Activated CD8-positive, alpha-beta memory T cell treated with anti-CD3 and anti-CD28 coated beads for 36 hours (primary cell): ENCODE data around the gene LHX2. TPM values are rescaled to one million over a fixed set of nuclear protein-coding genes. Genes with fewer than 3 reads are reported as not detected.

ENCODE experiments used
- CTCF ChIA-PET: fragments of 350-600 bp; sonication (Branson Sonifier 250); formaldehyde crosslinking; loops from one replicate; lab custom pipeline; 2021; ENCODE audit warnings: antibody characterized with exemption; lab: Charles Lee
- POLR2A ChIA-PET: fragments of 350-600 bp; sonication (Branson Sonifier 250); formaldehyde crosslinking; loops from one replicate; lab custom pipeline; 2021; ENCODE audit warnings: antibody characterized with exemption; lab: Charles Lee
- total RNA-seq, 2 experiments: library from RNA; stranded (reverse); gene quantifications; one replicate each; pipeline ENCODE4 v1.2.3, GENCODE V29; 2021

LHX2 gene
- total RNA-seq, 2 experiments from 2014 or later, result not detected

DNA sequence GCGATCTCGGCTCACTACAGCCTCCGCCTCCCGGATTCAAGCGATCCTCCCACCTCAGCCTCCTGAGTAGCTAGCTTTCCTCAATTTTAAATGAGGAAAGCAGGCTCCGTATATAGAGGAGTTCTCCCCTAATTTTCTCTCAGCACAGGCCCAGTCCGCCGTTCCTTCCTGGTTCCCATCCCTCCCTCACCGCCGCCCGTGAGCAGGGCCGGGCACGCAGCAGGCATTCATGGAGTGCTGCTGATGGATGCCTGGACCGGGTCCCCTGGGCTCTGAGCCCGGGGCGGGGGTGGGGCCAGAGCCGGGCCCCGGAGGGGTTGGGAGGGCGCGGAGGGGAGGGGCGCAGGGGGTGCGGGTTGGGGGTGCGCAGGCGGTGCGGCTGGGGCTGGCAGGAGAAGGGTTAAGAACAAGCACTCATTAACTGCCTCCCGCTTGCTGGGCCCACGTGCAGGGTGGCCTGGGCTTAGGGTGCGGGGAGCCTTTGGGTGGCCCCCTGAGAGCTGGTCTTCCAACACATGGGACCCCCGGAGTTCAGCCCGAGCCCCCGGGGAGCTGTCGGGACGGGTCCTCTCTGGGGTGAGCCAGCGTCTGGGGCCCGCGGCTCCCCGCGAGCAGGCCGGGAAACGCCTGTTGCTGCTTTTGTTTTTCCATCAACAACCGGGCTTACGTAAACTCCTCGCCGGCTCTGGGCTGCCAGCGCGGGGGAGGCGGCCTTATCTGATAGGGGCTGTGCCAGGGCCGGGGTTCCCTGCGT lies 33.7 kb downstream of the LHX2 start:
- POLR2A ChIA-PET, result no interaction called here
- CTCF ChIA-PET, result no interaction called here

DNA sequence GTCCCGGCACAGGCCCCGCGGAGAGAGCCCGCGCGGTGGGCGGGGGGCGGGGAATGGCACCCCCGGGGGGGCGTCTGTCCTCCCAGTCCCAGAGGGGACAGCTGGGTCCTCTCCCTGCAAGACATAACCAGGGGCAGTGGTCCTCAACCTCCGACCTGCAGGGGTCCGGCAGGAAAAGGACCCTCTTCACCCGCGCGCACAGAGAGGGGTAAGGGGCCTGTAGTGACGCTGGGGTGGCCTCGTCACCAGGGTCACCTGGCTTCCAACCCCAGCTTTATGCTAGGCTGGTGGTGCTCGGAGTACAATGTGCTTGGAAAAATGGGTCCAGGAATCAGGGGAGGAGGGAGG lies 34.2 kb downstream of the LHX2 start:
- CTCF ChIA-PET, result interaction anchor here (0.5 kb wide), 1 partner anchor 220 kb away, joined by 3 read pairs; no protein-coding TSS in a partner anchor
- POLR2A ChIA-PET, result no interaction called here

DNA sequence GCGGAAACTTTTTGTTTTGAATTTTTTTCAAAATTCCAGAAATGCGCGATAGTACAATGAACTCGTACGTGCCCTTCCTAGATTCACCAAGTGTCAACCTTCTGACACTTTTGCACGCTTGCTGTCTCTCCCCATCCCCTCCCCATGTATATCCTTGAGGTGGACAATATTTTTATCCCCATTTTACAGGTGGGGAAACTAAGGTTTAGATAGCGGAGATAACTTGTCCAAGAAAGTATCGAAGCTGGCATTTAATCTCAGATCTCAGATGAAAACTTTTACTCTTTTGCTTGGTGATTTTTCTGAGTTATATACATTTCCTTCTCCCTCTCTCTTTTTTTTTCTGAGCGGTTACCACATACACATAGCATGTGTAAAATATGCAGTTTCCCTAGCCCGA lies 34.6 kb downstream of the LHX2 start:
- ChIA-PET POLR2A (interaction anchor here (0.6 kb wide), 1 partner anchor 340 kb away, joined by 3 read pairs; no protein-coding TSS in a partner anchor), CTCF (interaction anchor here (0.5 kb wide), 1 partner anchor 221 kb away, joined by 3 read pairs; no protein-coding TSS in a partner anchor)

DNA sequence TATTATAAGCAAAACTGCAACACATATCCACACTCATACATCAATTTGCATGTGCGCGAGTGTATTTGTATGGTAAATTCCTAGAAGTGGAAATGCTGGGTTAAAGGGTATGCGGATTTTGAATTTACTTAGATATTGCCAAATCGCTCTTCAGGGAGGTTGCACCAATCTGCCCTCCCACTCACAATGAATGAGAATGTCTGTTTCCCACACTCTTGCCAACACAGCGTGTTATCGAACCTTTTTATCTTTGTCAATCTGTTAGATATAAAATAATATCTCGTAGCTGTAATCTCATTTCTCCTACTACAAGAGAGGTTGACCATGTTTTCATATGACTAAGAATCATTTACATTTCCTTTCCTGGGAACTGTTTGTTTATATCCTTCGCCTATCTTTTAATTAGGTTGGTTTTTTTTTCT lies 35.7 kb downstream of the LHX2 start:
- CTCF ChIA-PET, result no interaction called here
- POLR2A ChIA-PET, result no interaction called here

DNA sequence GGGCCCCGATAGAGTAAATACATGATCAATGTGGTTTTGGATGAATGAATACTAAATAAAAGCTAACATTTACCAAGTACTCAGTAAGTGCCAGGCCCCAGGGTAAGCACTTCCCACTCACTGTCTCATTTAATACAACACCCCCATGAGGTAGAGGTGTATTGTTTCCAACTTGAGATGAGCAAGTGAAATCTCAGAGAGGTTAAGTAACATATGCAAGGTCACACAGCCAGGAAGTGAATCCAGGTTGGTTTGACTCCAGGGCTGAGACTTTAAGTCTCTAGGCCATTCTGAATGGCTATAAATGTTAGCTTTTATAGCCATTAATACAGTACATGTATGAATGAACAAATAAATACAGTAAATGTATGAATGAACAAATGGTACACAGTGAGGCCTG lies 39.4 kb downstream of the LHX2 start:
- POLR2A ChIA-PET, result no interaction called here
- CTCF ChIA-PET, result no interaction called here

DNA sequence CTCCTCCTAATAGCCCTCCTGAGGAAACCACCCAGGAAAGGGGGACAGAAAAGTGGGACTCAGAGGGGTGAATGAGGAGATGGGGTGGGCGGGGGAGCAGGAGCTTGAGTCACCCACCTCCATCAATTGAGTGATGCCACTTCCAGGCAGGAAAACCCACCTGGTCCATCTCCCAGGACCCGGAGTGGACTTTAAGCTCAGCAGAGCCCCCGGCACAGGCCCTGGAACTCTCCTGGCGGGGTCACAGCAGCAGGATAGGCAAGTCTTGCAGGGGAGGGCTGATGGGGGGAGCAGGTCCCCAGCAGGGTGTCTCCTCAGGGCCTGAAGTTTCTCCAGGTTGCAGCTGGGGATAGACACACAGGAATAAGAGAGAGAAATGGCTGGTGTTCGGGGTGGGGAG lies 40.8 kb downstream of the LHX2 start:
- ChIA-PET POLR2A (no interaction called here), CTCF (interaction anchor here (1.4 kb wide), 1 partner anchor 11 kb away, joined by 7 read pairs; no protein-coding TSS in a partner anchor)

DNA sequence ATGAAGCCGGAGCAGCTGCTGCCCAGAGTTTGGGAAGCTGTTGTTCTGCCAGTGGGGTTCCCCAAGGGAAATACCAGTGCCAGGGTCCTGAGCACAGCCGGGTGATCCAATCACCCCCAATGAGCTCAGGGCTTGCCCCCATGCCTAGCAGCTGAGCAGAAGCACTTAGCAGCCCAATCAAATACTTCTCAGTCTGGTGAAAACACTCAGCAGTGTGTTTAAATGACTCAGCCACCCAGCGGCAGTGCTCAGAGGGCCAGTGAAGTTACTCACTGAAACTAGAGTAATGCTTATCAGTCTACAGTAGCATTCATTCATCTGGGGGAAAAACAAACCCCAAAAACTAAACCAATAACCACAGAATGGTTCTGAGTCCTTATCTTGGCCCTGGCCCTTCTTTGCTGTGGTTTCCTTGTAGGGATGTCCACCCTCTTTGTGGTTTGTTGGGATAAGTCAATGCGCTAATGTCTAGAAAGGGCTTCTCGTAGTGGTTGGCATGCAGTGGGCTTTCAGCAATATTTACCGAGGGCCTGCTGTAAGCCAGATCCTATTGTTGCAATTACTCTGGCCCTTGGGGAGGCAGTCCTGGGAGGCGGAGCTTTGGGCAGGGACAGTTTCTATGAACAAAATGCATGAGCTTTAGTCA lies 43.1 kb downstream of the LHX2 start:
- ChIA-PET POLR2A (no interaction called here), CTCF (interaction anchor here (0.6 to 1.7 kb wide), 2 partner anchors 14 to 80 kb away, joined by 3 to 6 read pairs; no protein-coding TSS in a partner anchor)

DNA sequence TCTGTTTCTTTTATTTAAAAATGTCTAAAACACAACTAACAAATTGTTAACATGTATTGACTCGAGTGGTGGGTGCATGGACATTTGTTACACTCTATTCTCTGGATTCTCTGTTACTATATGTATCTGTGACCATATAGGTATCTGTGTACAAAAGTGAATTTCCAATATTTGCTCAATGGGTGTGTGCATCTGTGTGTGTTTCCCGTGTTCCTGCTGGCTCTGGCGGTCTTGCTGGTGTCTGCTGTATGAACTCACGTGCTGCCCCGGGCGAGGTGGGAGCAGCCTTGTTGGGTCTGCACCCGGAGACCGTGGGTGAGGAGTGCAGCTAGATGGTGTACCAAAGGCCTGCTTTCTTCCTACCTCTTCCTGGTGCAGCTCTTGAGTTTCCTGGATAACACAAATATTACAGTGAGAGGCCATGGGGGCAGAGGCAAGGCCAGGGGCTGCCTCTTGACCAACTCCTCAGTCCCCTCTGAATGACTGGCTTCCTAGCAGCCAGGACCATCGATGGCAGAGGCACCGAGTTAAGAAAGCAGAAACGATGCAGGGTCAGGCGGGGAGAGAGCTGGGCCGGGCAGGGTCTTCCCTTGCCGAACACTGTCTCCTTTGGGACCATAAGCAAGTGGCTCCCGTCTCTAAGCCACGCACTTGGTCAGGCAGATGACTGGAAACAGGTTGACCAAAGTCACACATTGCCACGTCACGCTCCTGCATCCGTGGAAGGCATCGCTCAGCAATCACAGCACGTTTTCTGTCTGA lies 49.5 kb downstream of the LHX2 start:
- CTCF ChIA-PET, result no interaction called here

DNA sequence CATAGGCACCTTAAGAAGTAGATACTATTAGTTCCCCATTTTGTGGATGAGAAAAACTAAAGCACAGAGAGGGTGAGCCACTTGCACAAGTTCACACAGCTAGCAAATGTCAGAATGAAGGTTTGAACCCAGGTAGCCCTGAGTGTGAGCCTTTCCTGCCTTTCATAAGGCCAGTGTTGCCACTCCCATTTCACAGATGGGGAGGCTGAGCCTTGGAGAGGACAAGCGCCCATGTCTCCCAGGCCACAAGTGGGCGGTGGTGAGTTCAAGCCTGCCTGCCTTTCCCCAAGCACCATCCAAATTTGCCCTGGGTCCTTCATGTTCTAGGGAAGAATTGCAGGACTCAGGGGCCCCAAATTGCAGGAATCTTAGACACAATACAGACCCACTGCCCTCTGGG lies 50.6 kb downstream of the LHX2 start:
- CTCF ChIA-PET, result no interaction called here
- POLR2A ChIA-PET, result no interaction called here

More for the DNA sequence above, 49.5 kb downstream of the LHX2 start:
- POLR2A ChIA-PET, result no interaction called here

DNA sequence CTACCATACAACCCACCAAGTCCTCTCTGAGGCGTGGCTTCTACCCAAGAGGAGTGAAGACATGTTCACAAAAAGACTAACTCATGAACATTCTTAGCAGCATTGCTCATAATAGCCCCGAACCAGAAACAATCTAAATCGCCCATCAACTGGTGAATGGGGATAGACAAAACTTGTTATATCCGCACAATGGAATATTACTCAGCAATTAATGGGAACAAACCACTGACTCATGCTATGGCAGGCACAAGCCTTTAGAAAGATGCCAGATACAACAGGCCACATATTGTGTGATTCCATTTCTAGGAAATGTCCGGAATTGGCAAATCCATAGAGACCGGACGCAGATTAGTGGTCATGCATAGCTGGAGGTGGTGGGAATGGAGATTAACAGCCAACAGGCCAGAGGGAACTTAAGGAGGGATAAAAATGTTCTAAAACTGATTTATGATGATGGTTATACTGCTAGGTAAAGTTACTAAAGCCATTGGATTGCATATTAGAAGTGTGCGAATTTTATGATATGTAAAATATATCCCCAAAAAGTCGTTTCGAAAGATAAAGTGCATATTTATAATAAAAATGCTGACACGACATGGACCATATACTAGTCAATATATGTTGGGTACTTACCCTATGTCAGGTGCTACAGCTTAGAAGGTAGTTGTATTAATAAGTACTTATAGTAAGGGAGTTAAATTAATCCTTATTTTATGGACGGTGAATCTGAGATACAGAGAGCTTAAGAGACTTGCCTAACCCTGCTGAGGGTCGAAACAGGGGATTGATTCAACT lies 55.4 kb downstream of the LHX2 start:
- ChIA-PET CTCF (no interaction called here), POLR2A (no interaction called here)

DNA sequence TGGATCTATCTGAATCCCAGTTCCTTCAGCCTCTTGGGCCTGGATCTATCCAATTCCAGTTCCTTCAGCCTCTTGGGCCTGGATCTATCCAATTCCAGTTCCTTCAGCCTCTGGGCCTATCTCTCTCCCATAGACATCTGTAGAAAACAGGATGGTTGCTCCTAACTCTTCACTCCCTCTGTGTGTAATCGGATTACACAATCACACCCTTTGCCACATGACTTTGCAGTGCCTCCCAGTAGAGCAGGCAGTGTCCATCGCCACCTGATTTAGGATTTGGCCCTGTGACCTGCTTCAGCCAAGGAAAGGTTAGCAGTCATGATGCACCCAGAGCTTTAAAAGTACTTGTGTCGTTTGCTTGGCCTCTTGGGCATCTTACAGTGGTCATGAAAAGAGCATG lies 56.7 kb downstream of the LHX2 start:
- ChIA-PET CTCF (interaction anchor here (0.6 kb wide), 2 partner anchors 166 to 775 kb away, joined by 4 read pairs; no protein-coding TSS in a partner anchor), POLR2A (no interaction called here)

DNA sequence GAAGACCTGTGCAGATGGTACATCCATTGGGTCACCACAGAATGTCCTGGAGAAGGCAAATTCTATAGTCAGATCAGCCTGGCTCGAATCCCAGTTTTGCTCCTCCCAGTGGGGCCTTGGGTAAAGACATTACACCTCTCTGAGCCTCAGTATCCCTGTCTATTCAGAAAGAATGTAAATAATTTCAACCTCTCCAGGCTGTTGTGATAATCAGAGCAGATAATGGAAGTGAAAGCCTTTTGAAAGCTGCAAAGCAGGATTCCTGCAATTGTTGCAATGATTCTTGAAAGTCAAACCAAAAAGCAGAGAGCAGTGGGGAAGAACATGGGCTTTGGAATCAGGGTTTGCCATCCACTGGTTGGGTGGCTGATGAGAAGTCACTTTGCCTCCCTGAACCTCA lies 63.2 kb downstream of the LHX2 start:
- ChIA-PET POLR2A (no interaction called here), CTCF (no interaction called here)

DNA sequence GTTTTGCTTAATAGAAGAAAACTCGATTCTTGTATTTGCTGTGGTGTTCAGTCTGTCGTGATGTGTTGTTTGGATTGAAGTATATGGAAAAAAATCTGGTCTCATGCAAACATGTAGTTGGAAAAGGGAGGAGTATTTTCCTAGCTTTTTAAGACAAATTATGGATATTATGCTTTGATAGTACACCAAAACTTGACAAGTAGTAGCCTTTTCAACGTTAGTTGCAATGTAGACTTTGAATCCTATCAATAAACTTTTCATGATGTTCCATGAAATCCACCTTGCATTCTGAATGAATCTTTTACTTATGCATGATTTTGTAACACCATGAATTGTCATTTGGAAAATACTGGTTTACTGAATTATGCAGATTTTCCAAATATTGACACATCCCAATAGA lies 64.2 kb downstream of the LHX2 start:
- ChIA-PET POLR2A (no interaction called here), CTCF (no interaction called here)

DNA sequence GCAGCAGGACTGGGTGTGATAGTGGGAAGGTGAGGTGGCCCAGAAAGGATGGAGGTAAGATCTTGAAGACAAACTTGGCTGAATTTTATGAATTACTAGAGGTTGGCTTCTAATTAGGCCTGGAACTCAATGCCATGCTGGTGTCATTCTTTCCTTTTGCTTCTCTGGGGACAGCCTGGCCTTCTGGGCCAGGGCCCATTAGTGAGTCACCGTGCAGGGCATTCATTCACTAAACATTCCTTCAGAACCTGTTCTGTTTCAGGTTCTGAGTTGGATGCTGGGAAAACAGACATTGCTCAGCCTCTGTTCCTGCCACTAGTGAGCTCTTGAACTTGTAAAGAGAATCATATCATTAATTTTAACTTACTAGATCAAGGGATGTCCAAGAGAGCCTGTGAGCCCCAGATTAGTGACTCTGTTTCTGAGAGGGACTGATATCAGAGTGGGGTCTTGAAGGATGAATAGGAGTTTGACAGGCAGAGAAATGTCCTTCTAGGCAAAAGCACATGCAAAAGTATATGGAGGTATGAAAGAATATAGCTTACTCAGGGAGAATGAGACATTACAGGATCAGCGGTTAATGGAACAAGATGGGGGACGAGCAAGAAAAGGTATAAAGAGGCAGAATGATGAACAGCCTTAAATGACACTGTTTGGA lies 66.5 kb downstream of the LHX2 start:
- ChIA-PET POLR2A (no interaction called here), CTCF (no interaction called here)

DNA sequence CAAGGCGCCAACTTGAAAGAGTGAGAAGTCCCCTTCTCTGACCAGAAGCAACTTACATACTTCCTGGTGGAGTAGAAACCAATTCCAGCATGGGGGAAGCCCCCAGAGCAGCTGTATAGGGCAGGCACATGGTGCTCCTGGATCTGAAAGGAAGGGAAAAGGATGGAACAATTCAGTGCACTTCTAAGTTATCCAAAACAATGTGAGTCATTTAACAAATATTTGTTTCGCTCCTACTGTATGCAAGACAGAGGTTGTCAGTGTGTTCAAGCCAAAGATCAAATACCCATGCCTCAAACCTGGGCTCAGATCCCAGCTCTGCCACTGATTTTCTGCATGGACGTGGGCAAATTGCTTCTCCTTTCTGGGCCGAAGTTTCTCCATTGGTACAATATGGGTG lies 67.1 kb downstream of the LHX2 start:
- POLR2A ChIA-PET, result no interaction called here
- CTCF ChIA-PET, result no interaction called here

DNA sequence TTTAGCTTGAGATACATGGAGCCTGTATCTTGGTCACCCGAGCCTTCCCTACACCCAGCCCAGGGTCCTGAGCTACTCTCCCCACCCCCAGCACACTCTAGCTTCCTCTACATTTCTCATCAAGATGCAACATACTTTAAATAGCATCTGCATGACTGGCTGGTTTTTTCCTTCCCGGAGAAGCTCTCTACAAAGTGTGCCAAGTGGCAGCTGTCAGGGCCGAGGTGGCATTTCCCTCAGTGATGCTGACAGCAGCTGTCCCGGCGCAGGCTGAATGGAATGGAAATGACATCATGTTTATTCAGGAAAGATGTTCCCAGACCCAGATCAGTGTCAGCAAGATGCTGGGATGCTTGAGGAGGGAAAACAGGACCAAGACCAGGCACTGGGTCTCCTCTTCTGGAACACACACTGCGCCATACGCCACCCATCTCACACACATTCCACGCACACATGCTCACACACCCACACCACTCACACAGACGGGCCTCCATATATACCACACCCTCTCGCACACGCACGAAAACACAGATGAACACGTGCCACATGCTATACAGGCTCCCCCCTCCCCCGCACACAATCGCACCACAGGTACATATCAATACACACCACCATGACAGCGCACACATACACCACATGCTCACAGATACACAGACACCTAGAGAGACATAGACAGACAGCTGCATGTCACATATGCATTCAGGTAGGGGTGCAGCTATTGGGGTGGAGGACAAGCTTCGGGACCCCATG lies 67.8 kb downstream of the LHX2 start:
- ChIA-PET POLR2A (no interaction called here), CTCF (no interaction called here)

DNA sequence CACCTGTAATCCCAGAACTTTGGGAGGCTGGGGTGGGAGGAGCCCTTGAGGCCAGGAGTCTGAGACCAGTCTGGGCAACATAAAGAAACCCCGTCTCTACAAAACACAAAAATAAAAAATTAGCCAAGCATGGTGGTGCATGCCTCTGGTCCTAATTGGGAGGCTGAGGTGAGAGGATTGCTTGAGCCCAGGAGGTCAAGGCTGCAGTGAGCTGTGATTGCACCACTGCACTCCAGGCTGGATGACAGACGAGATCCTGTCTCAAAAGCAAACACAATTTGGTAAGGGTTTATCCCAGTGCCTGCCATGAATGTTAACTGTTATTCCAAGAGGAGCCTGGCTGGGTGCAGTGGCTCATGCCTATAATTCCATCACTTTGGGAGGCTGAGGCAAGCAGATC lies 71.1 kb downstream of the LHX2 start:
- ChIA-PET CTCF (no interaction called here), POLR2A (interaction anchor here (0.7 kb wide), 1 partner anchor 13 kb away, joined by 4 read pairs; no protein-coding TSS in a partner anchor)
